ENCODE data around the gene ZBTB8OS. TPM values are rescaled to one million over a fixed set of nuclear protein-coding genes. Genes with fewer than 3 reads are reported as not detected.

ZBTB8OS gene
- total RNA-seq, 1 experiment from 2014 or later, result 85.2 TPM

GRCh38 chr1:32666901-32667566, 16.7 kb upstream of the ZBTB8OS start:
- H3K9me2 ChIP-seq (replicated peaks; ENCODE audit: low read length), result no peaks in the 10 kb centered on the region
- no peak for DNase-seq
- ATAC-seq, result no peak
- TF ChIP-seq EZH2phosphoT487 (IDR thresholded peaks at IDR 0.05; ENCODE audit: borderline replicate concordance, low read length) (no peak), EZH2 (IDR thresholded peaks at IDR 0.05; ENCODE audit: low read length, unreplicated experiment) (no peak), CTCF (conservative IDR thresholded peaks at IDR 0.05; ENCODE audit: low read depth, low read length) (no peak)
- H3K9ac ChIP-seq (ENCODE audit: low read length), result no peak overlapping the region
- H3K4me3 ChIP-seq (ENCODE audit: low read length), result no peak overlapping the region
- H3K9me3 ChIP-seq (ENCODE audit: low read length), result no peaks in the 10 kb centered on the region
- H3K27me3 ChIP-seq (ENCODE audit: low read length), result no peaks in the 10 kb centered on the region
- H3F3A ChIP-seq (ENCODE audit: low read length, unreplicated experiment), result no peaks in the 10 kb centered on the region
- H4K20me1 ChIP-seq (ENCODE audit: low read length), result peaks cover 5% of the 10 kb centered on the region; the same call in 1 of the 2 replicates
- no peak overlapping the region for H3K4me2 ChIP-seq (ENCODE audit: low read length)
- peaks cover 21% of the 10 kb centered on the region for H3K79me2 ChIP-seq (ENCODE audit: low read length)
- H3K4me1 ChIP-seq (ENCODE audit: insufficient read depth, low read length), result no peaks in the 10 kb centered on the region
- ChIA-PET POLR2A (ENCODE audit: unreplicated experiment) (no interaction called here), CTCF (no interaction called here)
- H3K27ac ChIP-seq (ENCODE audit: low read length), result no peak overlapping the region
- no TSS peak for BruUV-seq (replicated peaks)
- peaks cover 67% of the 10 kb centered on the region for H3K36me3 ChIP-seq (ENCODE audit: low read depth, low read length)
- H2AFZ ChIP-seq (ENCODE audit: low read length), result no peak overlapping the region
- intact Hi-C loops (cut with micrococcal nuclease), result no loop called here

GRCh38 chr1:32665915-32666314, 15.6 kb upstream of the ZBTB8OS start:
- Histone ChIP-seq H3K4me2 (ENCODE audit: low read length) (no peak overlapping the region), H3K4me3 (ENCODE audit: low read length) (no peak overlapping the region), H3K79me2 (ENCODE audit: low read length) (peaks cover 28% of the 10 kb centered on the region), H3F3A (ENCODE audit: low read length, unreplicated experiment) (no peaks in the 10 kb centered on the region), H3K36me3 (ENCODE audit: low read depth, low read length) (peaks cover 61% of the 10 kb centered on the region), H3K9ac (ENCODE audit: low read length) (no peak overlapping the region), H3K9me3 (ENCODE audit: low read length) (no peaks in the 10 kb centered on the region), H3K27me3 (ENCODE audit: low read length) (no peaks in the 10 kb centered on the region), H3K4me1 (ENCODE audit: insufficient read depth, low read length) (no peaks in the 10 kb centered on the region), H2AFZ (ENCODE audit: low read length) (no peak overlapping the region), H4K20me1 (ENCODE audit: low read length) (peaks cover 5% of the 10 kb centered on the region; the same call in 1 of the 2 replicates), H3K9me2 (replicated peaks; ENCODE audit: low read length) (no peaks in the 10 kb centered on the region), H3K27ac (ENCODE audit: low read length) (no peak overlapping the region)
- ChIA-PET POLR2A (ENCODE audit: unreplicated experiment) (no interaction called here), CTCF (no interaction called here)
- BruUV-seq (replicated peaks), result no TSS peak
- ATAC-seq (no peak), DNase-seq (no peak)
- TF ChIP-seq EZH2phosphoT487 (IDR thresholded peaks at IDR 0.05; ENCODE audit: borderline replicate concordance, low read length), result no peak
- TF ChIP-seq EZH2 (IDR thresholded peaks at IDR 0.05; ENCODE audit: low read length, unreplicated experiment), result no peak
- no peak for TF ChIP-seq CTCF (conservative IDR thresholded peaks at IDR 0.05; ENCODE audit: low read depth, low read length)
- intact Hi-C loops (cut with micrococcal nuclease), result no loop called here

DNA sequence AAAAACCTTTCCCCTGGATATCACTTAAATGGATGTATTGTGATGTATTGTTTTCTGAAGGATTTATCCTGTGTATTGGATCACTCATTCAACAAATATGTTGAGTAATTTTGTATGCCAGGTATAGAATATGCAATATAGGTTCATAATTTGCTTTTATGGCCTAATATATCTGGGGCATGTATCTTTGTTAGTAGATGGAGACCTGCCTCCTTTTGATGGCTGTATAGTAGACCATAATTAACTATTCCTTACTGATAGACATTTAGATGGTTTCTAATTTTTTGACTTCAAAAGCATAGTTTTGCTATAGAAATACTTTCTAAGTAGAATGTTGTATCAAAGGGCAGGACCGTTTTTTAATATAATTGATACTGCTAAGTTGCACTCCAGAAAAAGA, 9.2 kb upstream of the ZBTB8OS start:
- Histone ChIP-seq H3K9ac (ENCODE audit: low read length) (no peak overlapping the region), H3K79me2 (ENCODE audit: low read length) (peaks cover 63% of the 10 kb centered on the region), H3K27me3 (ENCODE audit: low read length) (no peaks in the 10 kb centered on the region), H2AFZ (ENCODE audit: low read length) (no peak overlapping the region), H3K9me3 (ENCODE audit: low read length) (no peaks in the 10 kb centered on the region), H3K36me3 (ENCODE audit: low read depth, low read length) (peaks cover 49% of the 10 kb centered on the region), H3K4me1 (ENCODE audit: insufficient read depth, low read length) (peaks cover 4% of the 10 kb centered on the region; the same call in 1 of the 2 replicates), H3K4me3 (ENCODE audit: low read length) (no peak overlapping the region), H3F3A (ENCODE audit: low read length, unreplicated experiment) (no peaks in the 10 kb centered on the region), H4K20me1 (ENCODE audit: low read length) (peaks cover 10% of the 10 kb centered on the region; the same call in 1 of the 2 replicates), H3K9me2 (replicated peaks; ENCODE audit: low read length) (no peaks in the 10 kb centered on the region), H3K27ac (ENCODE audit: low read length) (no peak overlapping the region), H3K4me2 (ENCODE audit: low read length) (no peak overlapping the region)
- CTCF ChIA-PET, result no interaction called here
- intact Hi-C loops (cut with micrococcal nuclease), result loop anchor here (10.0 kb wide), 1 partner anchor 135 kb away; no protein-coding TSS in a partner anchor
- DNase-seq, result peak; percentile 26
- no peak for TF ChIP-seq CTCF (conservative IDR thresholded peaks at IDR 0.05; ENCODE audit: low read depth, low read length)
- TF ChIP-seq EZH2 (IDR thresholded peaks at IDR 0.05; ENCODE audit: low read length, unreplicated experiment), result no peak
- TF ChIP-seq EZH2phosphoT487 (IDR thresholded peaks at IDR 0.05; ENCODE audit: borderline replicate concordance, low read length), result no peak
- POLR2A ChIA-PET (ENCODE audit: unreplicated experiment), result no interaction called here
- BruUV-seq (replicated peaks), result no TSS peak
- peak; percentile 37; the same call in 1 of the 2 replicates for ATAC-seq
